Large intestine (tissue), 3 donors: ENCODE data around the gene ALX4. TPM values are rescaled to one million over a fixed set of nuclear protein-coding genes. Genes with fewer than 3 reads are reported as not detected.

ENCODE experiments used
- DNase-seq, 2 donors: peaks; one replicate each; pipeline versions ENCODE4 v3.0.0 to v3.0.0-alpha.2; 2013
- H3K27ac ChIP-seq: one replicate; pipeline ENCODE4 v1.5.1; 2013; ENCODE audit warnings: low read length
- H3K27me3 ChIP-seq: 2 replicates; pipeline ENCODE4 v1.6.1; 2013; ENCODE audit warnings: low read length; ENCODE audit not compliant: control insufficient read depth, insufficient read depth
- H3K36me3 ChIP-seq: 2 replicates; pipeline ENCODE4 v1.6.1; 2013; ENCODE audit warnings: low read length; ENCODE audit not compliant: control insufficient read depth, insufficient read depth
- H3K4me1 ChIP-seq: one replicate; pipeline ENCODE4 v1.6.1; 2013; ENCODE audit warnings: low read length; ENCODE audit not compliant: control insufficient read depth, insufficient read depth
- H3K4me3 ChIP-seq: one replicate; pipeline ENCODE4 v1.5.1; 2013; ENCODE audit warnings: low read length
- H3K9me3 ChIP-seq: one replicate; pipeline ENCODE4 v1.6.1; 2013; ENCODE audit warnings: mild to moderate bottlenecking, low read depth, low read length, moderate library complexity; ENCODE audit not compliant: control insufficient read depth
- WGBS: methylation state at CpG from one replicate; pipeline ENCODE4 v1.1.5; 2013; ENCODE audit warnings: low lambda C conversion rate; ENCODE audit not compliant: insufficient coverage; 5-methylcytosine and 5-hydroxymethylcytosine counted together
- polyA plus RNA-seq: library from polyadenylated mRNA; unstranded; fragments of 120-200 nt; gene quantifications from one replicate; pipeline ENCODE4 v1.2.1, GENCODE V29; 2013

Gene ALX4
- polyA plus RNA-seq, 1 donor = 0.13 TPM

- no peak overlapping the region for H3K4me3 ChIP-seq
- WGBS = no CpG with 5 or more reads among the region's 8 CpGs
- H3K9me3 ChIP-seq = peaks cover 5% of the 10 kb centered on the region
- H3K4me1 ChIP-seq = no peaks in the 10 kb centered on the region
- no peaks in the 10 kb centered on the region for H3K27me3 ChIP-seq
- no peak overlapping the region for H3K27ac ChIP-seq
- no peak for DNase-seq
- H3K36me3 ChIP-seq = no peaks in the 10 kb centered on the region
Observed at GRCh38 chr11:44257338-44258189, 52.4 kb downstream of the ALX4 start.

GRCh38 chr11:44256673-44257291 lies 53.2 kb downstream of the ALX4 start:
- no peak for DNase-seq
- H3K36me3 ChIP-seq = no peaks in the 10 kb centered on the region
- H3K9me3 ChIP-seq = peaks cover 5% of the 10 kb centered on the region
- no peak overlapping the region for H3K27ac ChIP-seq
- no CpG with 5 or more reads among the region's 4 CpGs for WGBS
- no peaks in the 10 kb centered on the region for H3K27me3 ChIP-seq
- H3K4me3 ChIP-seq = no peak overlapping the region
- H3K4me1 ChIP-seq = no peaks in the 10 kb centered on the region

- WGBS = 20% methylated on average over 1 of the region's 6 CpGs
- Histone ChIP-seq H3K27me3 (no peaks in the 10 kb centered on the region), H3K36me3 (no peaks in the 10 kb centered on the region), H3K4me1 (no peaks in the 10 kb centered on the region), H3K27ac (no peak overlapping the region), H3K9me3 (peaks cover 5% of the 10 kb centered on the region), H3K4me3 (no peak overlapping the region)
- DNase-seq = no peak
Observed at GRCh38 chr11:44255406-44256071, 54.4 kb downstream of the ALX4 start.

GRCh38 chr11:44252999-44253602 lies 56.8 kb downstream of the ALX4 start:
- no peaks in the 10 kb centered on the region for H3K36me3 ChIP-seq
- H3K4me3 ChIP-seq = no peak overlapping the region
- no peak for DNase-seq
- no peaks in the 10 kb centered on the region for H3K4me1 ChIP-seq
- 90% methylated on average over 1 of the region's 2 CpGs for WGBS
- no peak overlapping the region for H3K27ac ChIP-seq
- no peaks in the 10 kb centered on the region for H3K27me3 ChIP-seq
- peaks cover 5% of the 10 kb centered on the region for H3K9me3 ChIP-seq

GRCh38 chr11:44250421-44250820 lies 59.5 kb downstream of the ALX4 start:
- WGBS = 80% methylated on average over 1 of the region's 6 CpGs
- no peak overlapping the region for H3K27ac ChIP-seq
- DNase-seq = no peak
- H3K4me1 ChIP-seq = no peaks in the 10 kb centered on the region
- no peaks in the 10 kb centered on the region for H3K27me3 ChIP-seq
- no peak overlapping the region for H3K4me3 ChIP-seq
- peaks cover 5% of the 10 kb centered on the region for H3K9me3 ChIP-seq
- no peaks in the 10 kb centered on the region for H3K36me3 ChIP-seq

GRCh38 chr11:44248109-44248508 lies 61.8 kb downstream of the ALX4 start:
- no CpG with 5 or more reads among the region's 2 CpGs for WGBS

GRCh38 chr11:44247508-44247907 lies 62.4 kb downstream of the ALX4 start:
- WGBS = no CpG with 5 or more reads among the region's 6 CpGs
- Histone ChIP-seq H3K9me3 (no peaks in the 10 kb centered on the region), H3K27ac (no peak overlapping the region), H3K36me3 (no peaks in the 10 kb centered on the region), H3K4me3 (no peak overlapping the region), H3K27me3 (no peaks in the 10 kb centered on the region), H3K4me1 (peaks cover 17% of the 10 kb centered on the region)
- no peak for DNase-seq

More at GRCh38 chr11:44248109-44248508, 61.8 kb downstream of the ALX4 start:
- Histone ChIP-seq H3K4me1 (peaks cover 11% of the 10 kb centered on the region), H3K27me3 (no peaks in the 10 kb centered on the region), H3K9me3 (peaks cover 2% of the 10 kb centered on the region), H3K27ac (no peak overlapping the region), H3K4me3 (no peak overlapping the region), H3K36me3 (no peaks in the 10 kb centered on the region)
- DNase-seq = no peak

- Histone ChIP-seq H3K36me3 (peaks cover 5% of the 10 kb centered on the region), H3K9me3 (no peaks in the 10 kb centered on the region), H3K4me1 (peaks cover 17% of the 10 kb centered on the region), H3K4me3 (no peak overlapping the region), H3K27me3 (no peaks in the 10 kb centered on the region), H3K27ac (no peak overlapping the region)
- 80% methylated on average over 1 of the region's 4 CpGs for WGBS
- no peak for DNase-seq
Observed at GRCh38 chr11:44246726-44247125, 63.2 kb downstream of the ALX4 start.

GRCh38 chr11:44244639-44245310 lies 65.2 kb downstream of the ALX4 start:
- H3K4me1 ChIP-seq = peaks cover 17% of the 10 kb centered on the region
- H3K27me3 ChIP-seq = no peaks in the 10 kb centered on the region
- H3K4me3 ChIP-seq = no peak overlapping the region
- peaks cover 8% of the 10 kb centered on the region for H3K36me3 ChIP-seq
- no peak overlapping the region for H3K27ac ChIP-seq
- WGBS = 95% methylated on average over 3 of the region's 8 CpGs
- H3K9me3 ChIP-seq = no peaks in the 10 kb centered on the region
- no peak for DNase-seq
